Measurements from ENCODE around the gene ZBTB9.

ZBTB9 gene

DNA sequence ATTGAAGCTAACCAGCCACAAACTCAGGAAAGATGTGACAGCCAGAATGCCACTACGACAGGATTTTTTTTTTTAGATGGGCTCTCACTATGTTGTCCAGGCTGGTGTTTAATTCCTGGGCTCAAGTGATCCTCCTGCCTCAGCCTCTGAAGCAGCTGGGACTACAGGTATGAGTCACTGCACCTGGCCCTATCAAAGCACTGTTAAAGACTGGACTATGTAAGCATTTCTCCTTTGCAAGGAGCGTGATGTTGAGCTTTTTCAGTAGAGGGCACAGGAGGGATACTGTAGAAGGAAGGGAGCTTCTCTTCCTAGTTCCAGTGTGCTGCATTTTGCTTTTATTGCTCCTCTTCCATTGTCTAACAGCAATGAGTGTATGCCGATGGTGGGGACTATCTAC lies 35.8 kb downstream of the ZBTB9 start:
- TF ChIP-seq, protein P1, sequence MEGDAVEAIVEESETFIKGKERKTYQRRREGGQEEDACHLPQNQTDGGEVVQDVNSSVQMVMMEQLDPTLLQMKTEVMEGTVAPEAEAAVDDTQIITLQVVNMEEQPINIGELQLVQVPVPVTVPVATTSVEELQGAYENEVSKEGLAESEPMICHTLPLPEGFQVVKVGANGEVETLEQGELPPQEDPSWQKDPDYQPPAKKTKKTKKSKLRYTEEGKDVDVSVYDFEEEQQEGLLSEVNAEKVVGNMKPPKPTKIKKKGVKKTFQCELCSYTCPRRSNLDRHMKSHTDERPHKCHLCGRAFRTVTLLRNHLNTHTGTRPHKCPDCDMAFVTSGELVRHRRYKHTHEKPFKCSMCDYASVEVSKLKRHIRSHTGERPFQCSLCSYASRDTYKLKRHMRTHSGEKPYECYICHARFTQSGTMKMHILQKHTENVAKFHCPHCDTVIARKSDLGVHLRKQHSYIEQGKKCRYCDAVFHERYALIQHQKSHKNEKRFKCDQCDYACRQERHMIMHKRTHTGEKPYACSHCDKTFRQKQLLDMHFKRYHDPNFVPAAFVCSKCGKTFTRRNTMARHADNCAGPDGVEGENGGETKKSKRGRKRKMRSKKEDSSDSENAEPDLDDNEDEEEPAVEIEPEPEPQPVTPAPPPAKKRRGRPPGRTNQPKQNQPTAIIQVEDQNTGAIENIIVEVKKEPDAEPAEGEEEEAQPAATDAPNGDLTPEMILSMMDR (IDR thresholded peaks at IDR 0.05; ENCODE audit: low read depth, low read length, missing control alignments): no peak
- peaks cover 3% of the 10 kb centered on the region for H3K27me3 ChIP-seq (replicated peaks)
- H3K4me3 ChIP-seq (ENCODE audit: low read depth, low read length): no peak overlapping the region
- in situ Hi-C loops (cut with HindIII; ENCODE audit: low pct_ligation_motif_present, low sequenced_read_pairs): no loop called here
- H3K36me3 ChIP-seq (replicated peaks): no peaks in the 10 kb centered on the region
- H3K27ac ChIP-seq: no peak overlapping the region
- no peak for DNase-seq

DNA sequence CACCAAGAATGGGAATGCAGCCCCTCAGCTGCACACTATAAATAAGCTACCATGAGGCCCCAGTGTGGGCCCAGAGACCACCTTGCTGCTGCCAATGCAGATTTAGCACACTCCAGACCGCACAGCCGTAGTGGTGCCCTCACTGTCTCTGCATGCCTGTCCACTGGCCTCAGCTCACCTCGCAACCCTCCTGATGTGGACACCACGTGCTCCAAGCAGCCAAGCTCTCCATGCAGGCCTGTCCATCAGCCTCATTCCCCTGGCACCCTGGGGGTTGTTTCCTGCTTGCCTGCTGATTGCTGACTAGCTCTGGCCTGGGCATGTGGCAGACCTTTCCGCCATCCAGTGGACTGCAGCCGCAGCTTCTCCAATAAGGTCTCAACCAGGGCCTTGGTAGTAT lies 36.2 kb downstream of the ZBTB9 start:
- DNase-seq: no peak
- no peaks in the 10 kb centered on the region for H3K36me3 ChIP-seq (replicated peaks)
- in situ Hi-C loops (cut with HindIII; ENCODE audit: low pct_ligation_motif_present, low sequenced_read_pairs): no loop called here
- no peak overlapping the region for H3K27ac ChIP-seq
- H3K4me3 ChIP-seq (ENCODE audit: low read depth, low read length): no peak overlapping the region
- TF ChIP-seq, protein P1 (IDR thresholded peaks at IDR 0.05; ENCODE audit: low read depth, low read length, missing control alignments): no peak
- peaks cover 3% of the 10 kb centered on the region for H3K27me3 ChIP-seq (replicated peaks)

DNA sequence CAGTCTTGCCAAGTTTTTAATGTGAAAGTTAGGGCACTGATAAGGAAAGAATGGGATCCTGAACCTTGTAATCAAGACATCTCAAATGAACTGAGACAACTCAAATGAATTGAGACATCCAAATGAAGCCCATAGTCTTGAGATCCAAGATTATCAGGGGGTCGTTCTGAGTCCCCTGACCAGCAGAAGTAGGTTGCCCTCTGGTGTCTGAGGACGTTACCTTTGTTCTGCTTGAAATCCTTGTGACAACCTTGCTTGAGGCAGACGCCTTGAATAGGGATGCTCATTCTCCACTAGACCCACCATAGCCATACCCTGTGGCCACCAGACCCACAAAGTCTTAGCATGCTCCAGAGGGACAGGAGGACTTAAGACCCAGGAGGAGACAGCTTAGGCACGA lies 37.7 kb downstream of the ZBTB9 start:
- TF ChIP-seq, protein P1 (IDR thresholded peaks at IDR 0.05; ENCODE audit: low read depth, low read length, missing control alignments): no peak
- in situ Hi-C loops (cut with HindIII; ENCODE audit: low pct_ligation_motif_present, low sequenced_read_pairs): no loop called here

GRCh38 chr6:33497157-33497556 lies 42.8 kb downstream of the ZBTB9 start:
- H3K36me3 ChIP-seq (replicated peaks): no peaks in the 10 kb centered on the region
- H3K27ac ChIP-seq: no peak overlapping the region
- no peak for DNase-seq
- H3K4me3 ChIP-seq (ENCODE audit: low read depth, low read length): no peak overlapping the region
- H3K27me3 ChIP-seq (replicated peaks): no peaks in the 10 kb centered on the region
- in situ Hi-C loops (cut with HindIII; ENCODE audit: low pct_ligation_motif_present, low sequenced_read_pairs): no loop called here
- TF ChIP-seq, protein P1 (IDR thresholded peaks at IDR 0.05; ENCODE audit: low read depth, low read length, missing control alignments): no peak

More for the DNA sequence above, 37.7 kb downstream of the ZBTB9 start:
- H3K27ac ChIP-seq: no peak overlapping the region
- no peak overlapping the region for H3K4me3 ChIP-seq (ENCODE audit: low read depth, low read length)
- H3K36me3 ChIP-seq (replicated peaks): no peaks in the 10 kb centered on the region
- DNase-seq: no peak
- H3K27me3 ChIP-seq (replicated peaks): peaks cover 3% of the 10 kb centered on the region

DNA sequence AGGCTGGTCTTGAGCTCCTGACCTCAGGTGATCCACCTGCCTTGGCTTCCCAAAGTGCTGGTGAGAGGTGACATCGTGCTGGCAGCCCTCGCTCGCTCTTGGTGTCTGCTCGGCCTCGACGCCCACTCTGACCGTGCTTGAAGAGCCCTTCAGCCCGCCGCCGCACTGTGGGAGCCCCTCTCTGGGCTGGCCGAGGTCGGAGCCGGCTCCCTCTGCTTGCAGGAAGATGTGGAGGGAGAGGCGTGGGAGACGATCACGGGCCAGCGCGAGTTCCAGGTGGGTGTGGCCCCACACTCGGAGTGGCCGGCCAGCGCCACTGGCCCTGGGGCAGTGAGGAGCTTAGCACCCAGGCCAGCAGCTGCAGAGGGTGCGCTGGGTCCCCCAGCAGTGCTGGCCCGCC lies 48.1 kb downstream of the ZBTB9 start:
- no peaks in the 10 kb centered on the region for H3K27me3 ChIP-seq (replicated peaks)
- H3K4me3 ChIP-seq (ENCODE audit: low read depth, low read length): no peak overlapping the region
- H3K27ac ChIP-seq: no peak overlapping the region
- no peak for DNase-seq
- no peaks in the 10 kb centered on the region for H3K36me3 ChIP-seq (replicated peaks)
- TF ChIP-seq, protein P1 (IDR thresholded peaks at IDR 0.05; ENCODE audit: low read depth, low read length, missing control alignments): no peak
- in situ Hi-C loops (cut with HindIII; ENCODE audit: low pct_ligation_motif_present, low sequenced_read_pairs): no loop called here

DNA sequence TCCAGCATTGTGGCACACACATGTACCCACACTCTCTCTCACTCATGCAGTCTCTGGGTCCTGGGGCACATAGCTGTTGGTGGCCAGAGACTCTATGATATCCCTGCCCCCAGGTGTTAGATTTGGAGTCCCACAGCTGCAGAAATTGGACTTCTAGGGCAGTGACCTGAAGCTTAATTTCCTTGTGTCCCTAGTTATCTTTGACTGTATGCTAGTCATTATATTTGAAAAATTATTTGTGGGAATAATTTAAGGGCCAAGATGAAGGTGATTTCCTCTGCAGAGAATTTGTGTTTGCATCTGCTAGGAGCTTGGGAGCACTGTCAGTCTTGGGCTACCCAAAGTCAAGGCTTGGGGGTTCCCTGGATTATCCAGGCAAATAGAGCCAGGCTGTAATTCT lies 50.1 kb downstream of the ZBTB9 start:
- H3K4me3 ChIP-seq (ENCODE audit: low read depth, low read length): no peak overlapping the region
- in situ Hi-C loops (cut with HindIII; ENCODE audit: low pct_ligation_motif_present, low sequenced_read_pairs): no loop called here
- H3K27me3 ChIP-seq (replicated peaks): no peaks in the 10 kb centered on the region
- no peak for DNase-seq
- no peaks in the 10 kb centered on the region for H3K36me3 ChIP-seq (replicated peaks)
- TF ChIP-seq, protein P1 (IDR thresholded peaks at IDR 0.05; ENCODE audit: low read depth, low read length, missing control alignments): no peak
- H3K27ac ChIP-seq: no peak overlapping the region

Measured in brain microvascular endothelial cell (primary cell).